H9 (cell line): ENCODE data around the gene FCRL5. TPM values are rescaled to one million over a fixed set of nuclear protein-coding genes. Genes with fewer than 3 reads are reported as not detected.

ENCODE experiments used
- DNase-seq: peaks from one replicate; pipeline ENCODE4 v3.0.0-alpha.2; 2017
- H2AFZ ChIP-seq: one replicate; pipeline ENCODE4 v1.6.1; 2013; ENCODE audit warnings: mild to moderate bottlenecking, low read length, control low read depth, moderate library complexity
- H2AK5ac ChIP-seq: 2 replicates; pipeline ENCODE4 v1.6.1; 2013; ENCODE audit warnings: low read length, control low read depth, mixed read lengths; ENCODE audit not compliant: insufficient read length
- H2BK120ac ChIP-seq: one replicate; pipeline ENCODE4 v1.6.1; 2013; ENCODE audit warnings: low read depth, mild to moderate bottlenecking, low read length, control low read depth, inconsistent platforms; ENCODE audit not compliant: poor library complexity, severe bottlenecking
- H2BK12ac ChIP-seq: 2 replicates; pipeline ENCODE4 v1.6.1; 2013; ENCODE audit warnings: low read length, control low read depth, mixed read lengths, low read depth; ENCODE audit not compliant: insufficient read length
- H2BK15ac ChIP-seq: 2 replicates; pipeline ENCODE4 v1.6.1; 2013; ENCODE audit warnings: low read depth, low read length, control low read depth
- H2BK20ac ChIP-seq: one replicate; pipeline ENCODE4 v1.6.1; 2013; ENCODE audit warnings: low read depth, mild to moderate bottlenecking, low read length, control low read depth, inconsistent platforms; ENCODE audit not compliant: poor library complexity, severe bottlenecking
- H2BK5ac ChIP-seq: 2 replicates; pipeline ENCODE4 v1.6.1; 2013; ENCODE audit warnings: low read length, control low read depth, mixed read lengths; ENCODE audit not compliant: insufficient read length
- H3K14ac ChIP-seq: 2 replicates; pipeline ENCODE4 v1.6.1; 2013; ENCODE audit warnings: low read length, control low read depth; ENCODE audit not compliant: insufficient read depth
- H3K18ac ChIP-seq: 2 replicates; pipeline ENCODE4 v1.6.1; 2013; ENCODE audit warnings: low read depth, mild to moderate bottlenecking, mixed read lengths, low read length, control low read depth; ENCODE audit not compliant: insufficient read length
- H3K23ac ChIP-seq: 2 replicates; pipeline ENCODE4 v1.6.1; 2013; ENCODE audit warnings: low read length, control low read depth, mixed read lengths, low read depth; ENCODE audit not compliant: insufficient read length
- H3K23me2 ChIP-seq: 2 replicates; pipeline ENCODE4 v1.6.1; 2013; ENCODE audit warnings: low read depth, mild to moderate bottlenecking, mixed read lengths, low read length, control low read depth; ENCODE audit not compliant: insufficient read length, poor library complexity, severe bottlenecking
- H3K27ac ChIP-seq: 2 replicates; pipeline ENCODE4 v1.5.1; 2013; ENCODE audit warnings: low read length, control low read depth, mixed read lengths, low read depth; ENCODE audit not compliant: insufficient read length
- H3K27me3 ChIP-seq: 2 replicates; pipeline ENCODE4 v1.6.1; 2013; ENCODE audit warnings: low read length, control low read depth, inconsistent platforms; ENCODE audit not compliant: insufficient read depth
- H3K4ac ChIP-seq: 2 replicates; pipeline ENCODE4 v1.6.1; 2013; ENCODE audit warnings: low read depth, mild to moderate bottlenecking, control low read depth, inconsistent platforms, low read length, moderate library complexity
- H3K4me1 ChIP-seq: 2 replicates; pipeline ENCODE4 v1.6.1; 2013; ENCODE audit warnings: low read length, control low read depth, inconsistent platforms; ENCODE audit not compliant: insufficient read depth
- H3K4me2 ChIP-seq: 2 replicates; pipeline ENCODE4 v1.6.1; 2013; ENCODE audit warnings: low read length, control low read depth, mixed read lengths; ENCODE audit not compliant: insufficient read length, insufficient read depth
- H3K56ac ChIP-seq: 2 replicates; pipeline ENCODE4 v1.6.1; 2013; ENCODE audit warnings: low read depth, mild to moderate bottlenecking, mixed read lengths, low read length, control low read depth; ENCODE audit not compliant: insufficient read length
- H3K79me1 ChIP-seq: 2 replicates; pipeline ENCODE4 v1.6.1; 2013; ENCODE audit warnings: low read depth, mild to moderate bottlenecking, moderate library complexity, low read length, control low read depth, inconsistent platforms; ENCODE audit not compliant: insufficient read depth, poor library complexity, severe bottlenecking
- H3K79me2 ChIP-seq: 2 replicates; pipeline ENCODE4 v1.6.1; 2013; ENCODE audit warnings: low read length, control low read depth, inconsistent platforms; ENCODE audit not compliant: insufficient read depth
- H3K9ac ChIP-seq: 2 replicates; pipeline ENCODE4 v1.6.1; 2013; ENCODE audit warnings: low read length, control low read depth, mixed read lengths; ENCODE audit not compliant: insufficient read length; ENCODE audit errors: extremely low read depth
- H3K9me3 ChIP-seq: one replicate; pipeline ENCODE4 v1.6.1; 2013; ENCODE audit warnings: low read depth, low read length, inconsistent platforms; ENCODE audit not compliant: control insufficient read depth
- H3T11ph ChIP-seq: one replicate; pipeline ENCODE4 v1.6.1; 2013; ENCODE audit warnings: mild to moderate bottlenecking, low read length, control low read depth, inconsistent platforms
- H4K20me1 ChIP-seq: one replicate; pipeline ENCODE4 v1.6.1; 2013; ENCODE audit not compliant: control insufficient read depth, insufficient read length, insufficient read depth
- H4K5ac ChIP-seq: 2 replicates; pipeline ENCODE4 v1.6.1; 2013; ENCODE audit warnings: low read depth, mild to moderate bottlenecking, mixed read lengths, low read length, control low read depth; ENCODE audit not compliant: insufficient read length
- H4K8ac ChIP-seq: replicated peaks from 2 replicates; pipeline ENCODE4 v1.6.1; 2013; ENCODE audit warnings: low read length, control low read depth, mixed read lengths, low read depth; ENCODE audit not compliant: insufficient read length
- H4K91ac ChIP-seq: 2 replicates; pipeline ENCODE4 v1.6.1; 2013; ENCODE audit warnings: low read depth, mild to moderate bottlenecking, moderate library complexity, mixed read lengths, low read length, control low read depth; ENCODE audit not compliant: insufficient read length
- H3K27ac Mint-ChIP-seq, 3 experiments: 2 replicates in 2 of 3; 3 replicates in 1 of 3; pipeline ENCODE4 v1.8.0; 2020 to 2021; ENCODE audit warnings: mixed read lengths in 3 of 3, mild to moderate bottlenecking in 1 of 3, moderate library complexity in 1 of 3
- H3K27me3 Mint-ChIP-seq: 2 replicates; pipeline ENCODE4 v1.8.0; 2021; ENCODE audit warnings: low read depth, mild to moderate bottlenecking, moderate library complexity, mixed read lengths
- H3K36me3 Mint-ChIP-seq, 3 experiments: 2 replicates in 2 of 3; 3 replicates in 1 of 3; pipeline ENCODE4 v1.8.0; 2020 to 2021; ENCODE audit warnings: low read depth in 3 of 3, mixed read lengths in 3 of 3; ENCODE audit not compliant: insufficient read depth in 1 of 3
- H3K4me1 Mint-ChIP-seq, 2 experiments: 2 replicates each; pipeline ENCODE4 v1.8.0; 2020; ENCODE audit warnings: mixed read lengths in 2 of 2
- H3K4me3 Mint-ChIP-seq, 2 experiments: 2 replicates in 1 of 2; 3 replicates in 1 of 2; pipeline ENCODE4 v1.8.0; 2020 to 2021; ENCODE audit warnings: mild to moderate bottlenecking in 2 of 2, mixed read lengths in 2 of 2, moderate library complexity in 1 of 2
- H3K9me3 Mint-ChIP-seq, 2 experiments: 2 replicates in 1 of 2; 3 replicates in 1 of 2; pipeline ENCODE4 v1.8.0; 2020; ENCODE audit warnings: mild to moderate bottlenecking in 2 of 2, mixed read lengths in 2 of 2, moderate library complexity in 1 of 2
- WGBS: extraction: QIAGEN DNeasy Blood & Tissue Kit; methylation state at CpG from one replicate; pipeline ENCODE4 v1.1.7; 2013; ENCODE audit warnings: missing lambda C conversion rate, low lambda C conversion rate, mixed read lengths; ENCODE audit not compliant: insufficient read length; ENCODE audit errors: extremely low coverage; 5-methylcytosine and 5-hydroxymethylcytosine counted together
- total RNA-seq: library from RNA; stranded (reverse); gene quantifications from 2 replicates; pipeline ENCODE4 v1.2.1, GENCODE V29; 2021
- TF ChIP-seq, protein P1 (sequence below): fragments of 200-600 bp; sonication (generic); conservative IDR thresholded peaks from 3 replicates; pipeline ENCODE4 v1.8.0; 2021; ENCODE audit warnings: antibody characterized with exemption, mild to moderate bottlenecking

The FCRL5 gene
- total RNA-seq, 1 experiment from 2014 or later, result 0.98 TPM

DNA sequence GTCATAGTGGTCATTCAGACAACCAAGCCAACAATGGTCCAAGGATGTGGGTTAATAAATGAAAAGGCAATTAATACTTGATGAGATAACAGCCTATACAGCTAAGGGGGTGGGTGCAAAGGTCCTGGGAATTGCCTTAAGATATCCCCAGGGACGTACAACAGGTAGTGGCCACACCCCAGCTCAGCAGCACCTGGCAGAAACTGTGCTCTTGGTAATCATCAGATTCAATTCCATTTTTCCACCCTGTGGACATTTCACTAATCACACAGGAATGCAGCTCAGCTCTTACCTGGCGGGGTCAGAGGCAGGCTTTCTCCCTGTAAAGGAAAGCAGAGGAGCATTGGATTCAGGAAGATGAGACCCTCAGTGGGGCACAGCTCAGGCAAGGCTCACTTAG lies 32.9 kb downstream of the FCRL5 start:
- no peak overlapping the region for H2BK5ac ChIP-seq
- H3K36me3 Mint-ChIP-seq, result no peaks in the 10 kb centered on the region

More for the DNA sequence above, 32.9 kb downstream of the FCRL5 start:
- WGBS, result no CpG with 5 or more reads among the region's 2 CpGs
- DNase-seq, result no peak
- Mint-ChIP-seq H3K27me3 (no peaks in the 10 kb centered on the region), H3K9me3 (no peaks in the 10 kb centered on the region), H3K27ac (0 out of 7 replicates have a peak overlapping the region, but pooled peaks of 1 of the 3 experiments have one; percentile 11), H3K4me3 (no peak overlapping the region), H3K4me1 (no peaks in the 10 kb centered on the region)
- Histone ChIP-seq H3K9me3 (no peaks in the 10 kb centered on the region), H3K23me2 (no peaks in the 10 kb centered on the region), H3K14ac (no peak overlapping the region), H3K4me2 (no peak overlapping the region), H2BK120ac (no peak overlapping the region), H4K91ac (no peak overlapping the region), H3T11ph (no peak overlapping the region), H3K23ac (no peak overlapping the region), H3K27me3 (no peaks in the 10 kb centered on the region), H2AK5ac (no peak overlapping the region), H3K4ac (no peak overlapping the region), H2BK15ac (no peak overlapping the region), H2BK12ac (no peak overlapping the region), H3K79me2 (no peaks in the 10 kb centered on the region), H4K8ac (no peak overlapping the region), H4K5ac (no peak overlapping the region), H3K9ac (no peak overlapping the region), H2BK20ac (no peak overlapping the region), H3K4me1 (no peaks in the 10 kb centered on the region), H3K18ac (no peak overlapping the region), H3K56ac (no peak overlapping the region), H3K27ac (no peak overlapping the region), H3K79me1 (no peaks in the 10 kb centered on the region), H4K20me1 (no peaks in the 10 kb centered on the region), H2AFZ (no peak overlapping the region)
- TF ChIP-seq, protein P1, sequence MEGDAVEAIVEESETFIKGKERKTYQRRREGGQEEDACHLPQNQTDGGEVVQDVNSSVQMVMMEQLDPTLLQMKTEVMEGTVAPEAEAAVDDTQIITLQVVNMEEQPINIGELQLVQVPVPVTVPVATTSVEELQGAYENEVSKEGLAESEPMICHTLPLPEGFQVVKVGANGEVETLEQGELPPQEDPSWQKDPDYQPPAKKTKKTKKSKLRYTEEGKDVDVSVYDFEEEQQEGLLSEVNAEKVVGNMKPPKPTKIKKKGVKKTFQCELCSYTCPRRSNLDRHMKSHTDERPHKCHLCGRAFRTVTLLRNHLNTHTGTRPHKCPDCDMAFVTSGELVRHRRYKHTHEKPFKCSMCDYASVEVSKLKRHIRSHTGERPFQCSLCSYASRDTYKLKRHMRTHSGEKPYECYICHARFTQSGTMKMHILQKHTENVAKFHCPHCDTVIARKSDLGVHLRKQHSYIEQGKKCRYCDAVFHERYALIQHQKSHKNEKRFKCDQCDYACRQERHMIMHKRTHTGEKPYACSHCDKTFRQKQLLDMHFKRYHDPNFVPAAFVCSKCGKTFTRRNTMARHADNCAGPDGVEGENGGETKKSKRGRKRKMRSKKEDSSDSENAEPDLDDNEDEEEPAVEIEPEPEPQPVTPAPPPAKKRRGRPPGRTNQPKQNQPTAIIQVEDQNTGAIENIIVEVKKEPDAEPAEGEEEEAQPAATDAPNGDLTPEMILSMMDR, result no peak
